Muscle layer of duodenum (tissue), 2 donors: Measurements from ENCODE around the gene ZNF200.
"Not testable (repeated sequence)": the region's sequence is repeated elsewhere in the genome, so short reads cannot be mapped to it uniquely, and the experiment has no call there.

Experiments used
- H3K27ac ChIP-seq: one replicate; pipeline ENCODE4 v1.7.0; 2013; ENCODE audit warnings: mild to moderate bottlenecking, low read length
- H3K27me3 ChIP-seq: one replicate; pipeline ENCODE4 v1.7.0; 2013; ENCODE audit warnings: low read depth, mild to moderate bottlenecking, control low read depth, low read length
- H3K36me3 ChIP-seq, 2 donors: one replicate each; pipeline ENCODE4 v1.7.0; 2013; ENCODE audit warnings: low read length in 2 of 2, control low read depth in 1 of 2, mild to moderate bottlenecking in 1 of 2; ENCODE audit not compliant: insufficient read depth in 2 of 2, control insufficient read depth in 1 of 2
- H3K4me1 ChIP-seq, 2 donors: one replicate each; pipeline ENCODE4 v1.7.0; 2013; ENCODE audit warnings: low read length in 2 of 2, mild to moderate bottlenecking in 2 of 2, control low read depth in 1 of 2, moderate library complexity in 1 of 2; ENCODE audit not compliant: insufficient read depth in 2 of 2, control insufficient read depth in 1 of 2
- H3K4me3 ChIP-seq, 2 donors: one replicate each; pipeline ENCODE4 v1.7.0; 2013; ENCODE audit warnings: low read length in 2 of 2, low read depth in 1 of 2, mild to moderate bottlenecking in 1 of 2
- H3K9me3 ChIP-seq, 2 donors: one replicate each; pipeline ENCODE4 v1.7.0; 2013; ENCODE audit warnings: low read length in 2 of 2, control low read depth in 1 of 2, mild to moderate bottlenecking in 1 of 2; ENCODE audit not compliant: control insufficient read depth in 1 of 2
- donor health status: healthy.

The ZNF200 gene

DNA sequence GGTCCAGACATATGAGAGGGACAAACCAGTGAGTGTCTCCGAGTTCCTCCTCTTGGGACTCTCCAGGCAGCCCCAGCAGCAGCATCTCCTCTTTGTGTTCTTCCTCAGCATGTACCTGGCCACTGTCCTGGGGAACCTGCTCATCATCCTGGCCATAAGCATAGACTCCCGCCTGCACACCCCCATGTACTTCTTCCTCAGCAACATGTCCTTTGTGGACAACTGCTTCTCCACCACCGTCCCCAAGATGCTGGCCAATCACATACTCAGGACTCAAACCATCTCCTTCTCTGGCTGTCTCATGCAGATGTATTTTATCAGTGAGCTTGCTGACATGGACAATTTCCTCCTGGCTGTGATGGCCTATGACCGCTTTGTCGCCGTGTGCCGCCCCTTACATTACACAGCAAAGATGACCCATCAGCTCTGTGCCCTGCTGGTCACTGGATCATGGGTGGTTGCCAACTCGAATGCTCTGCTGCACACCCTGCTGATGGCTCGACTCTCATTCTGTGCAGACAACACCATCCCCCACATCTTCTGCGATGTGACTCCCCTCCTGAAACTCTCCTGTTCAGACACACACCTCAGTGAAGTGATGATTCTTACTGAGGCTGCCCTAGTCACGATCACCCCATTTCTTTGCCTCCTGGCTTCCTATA, 19.2 kb downstream of the ZNF200 start:
- Histone ChIP-seq H3K4me1 (no peaks in the 10 kb centered on the region), H3K9me3 (peaks cover 0 to 8% of the 10 kb centered on the region in 2 donors), H3K27me3 (no peaks in the 10 kb centered on the region), H3K36me3 (no peaks in the 10 kb centered on the region), H3K4me3 (no peak overlapping the region), H3K27ac (no peak overlapping the region)

DNA sequence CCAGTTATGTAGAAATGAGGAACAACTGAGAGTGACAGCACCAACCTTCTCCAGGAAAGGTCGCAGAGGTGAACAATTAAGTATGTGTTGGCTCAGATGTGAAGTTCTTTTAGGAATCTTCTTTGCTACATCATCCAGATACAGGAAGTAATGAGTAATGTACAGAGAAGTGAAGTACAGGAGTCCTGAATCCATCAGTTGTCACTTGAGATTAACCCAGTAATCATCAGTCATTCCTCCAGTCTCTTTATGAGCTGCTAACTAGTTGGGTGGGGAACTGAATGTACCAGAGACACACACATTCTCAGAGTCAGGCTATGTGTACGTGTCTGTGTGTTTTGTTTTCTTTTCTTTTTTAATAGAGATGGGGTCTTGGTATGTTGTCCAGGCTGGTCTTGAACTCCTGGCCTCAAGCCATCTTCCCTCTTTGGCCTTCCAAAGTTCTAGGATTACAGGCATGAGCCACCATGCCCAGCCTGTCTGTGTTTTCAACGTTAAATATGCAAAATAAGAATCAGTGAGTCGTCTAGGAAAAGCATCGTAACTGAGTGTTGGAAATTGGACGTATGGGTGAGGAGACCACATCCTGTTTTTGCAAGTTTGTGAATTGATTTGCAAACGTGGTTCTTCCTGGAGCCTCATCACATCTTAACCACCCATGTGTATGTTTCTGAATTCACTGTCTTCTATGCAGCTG, 19.9 kb downstream of the ZNF200 start:
- H3K36me3 ChIP-seq: no peaks in the 10 kb centered on the region
- no peaks in the 10 kb centered on the region for H3K4me1 ChIP-seq
- H3K4me3 ChIP-seq: no peak overlapping the region
- H3K27ac ChIP-seq: no peak overlapping the region
- peaks cover 0 to 6% of the 10 kb centered on the region in 2 donors for H3K9me3 ChIP-seq
- H3K27me3 ChIP-seq: no peaks in the 10 kb centered on the region

DNA sequence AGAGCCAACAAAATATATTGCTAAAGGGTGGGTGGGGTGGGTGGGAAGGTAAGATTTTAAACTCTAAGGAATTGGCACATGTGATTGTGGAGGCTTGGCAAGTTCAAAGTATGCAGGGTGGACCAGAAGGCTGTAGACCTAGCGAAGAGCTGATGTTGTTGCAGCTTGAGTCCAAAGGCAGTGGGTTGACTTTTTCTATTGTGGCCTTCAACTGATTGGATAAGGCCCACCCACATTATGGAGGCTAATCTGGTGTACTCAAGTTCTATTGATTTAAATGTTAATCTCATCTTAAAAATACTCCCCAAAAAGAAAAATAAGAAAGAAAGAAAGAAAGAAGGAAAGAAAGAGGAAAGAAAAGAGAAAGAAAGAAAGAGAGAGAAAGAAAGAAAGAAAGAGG, 22.4 kb downstream of the ZNF200 start:
- no peaks in the 10 kb centered on the region for H3K27me3 ChIP-seq
- no peak overlapping the region for H3K27ac ChIP-seq
- no peaks in the 10 kb centered on the region for H3K36me3 ChIP-seq
- peaks cover 0 to 2% of the 10 kb centered on the region in 2 donors for H3K9me3 ChIP-seq
- H3K4me3 ChIP-seq: no peak overlapping the region
- H3K4me1 ChIP-seq: no peaks in the 10 kb centered on the region

DNA sequence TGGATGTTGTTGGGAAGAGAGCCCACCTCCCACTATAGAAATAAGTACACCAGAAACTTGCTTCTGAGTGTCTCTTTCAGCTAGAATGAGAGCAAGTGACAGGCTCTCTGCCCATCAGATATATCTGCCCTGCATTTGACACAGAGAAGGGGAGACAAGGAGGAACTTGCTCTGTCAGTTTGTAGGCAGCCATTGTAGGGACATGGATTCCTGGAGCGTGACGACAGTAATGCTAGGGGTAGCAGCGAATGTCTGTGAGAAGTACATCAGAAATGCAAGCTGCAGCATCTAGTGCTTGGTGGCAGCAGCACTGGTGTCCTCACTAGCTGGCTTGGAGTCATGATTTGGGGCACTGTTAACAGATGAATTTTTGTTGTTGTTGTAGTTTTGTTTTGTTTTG, 23.0 kb downstream of the ZNF200 start:
- no peak overlapping the region for H3K4me3 ChIP-seq
- no peaks in the 10 kb centered on the region for H3K27me3 ChIP-seq
- H3K9me3 ChIP-seq: peaks cover 0 to 1% of the 10 kb centered on the region in 2 donors
- H3K27ac ChIP-seq: no peak overlapping the region
- no peaks in the 10 kb centered on the region for H3K4me1 ChIP-seq
- no peaks in the 10 kb centered on the region for H3K36me3 ChIP-seq

DNA sequence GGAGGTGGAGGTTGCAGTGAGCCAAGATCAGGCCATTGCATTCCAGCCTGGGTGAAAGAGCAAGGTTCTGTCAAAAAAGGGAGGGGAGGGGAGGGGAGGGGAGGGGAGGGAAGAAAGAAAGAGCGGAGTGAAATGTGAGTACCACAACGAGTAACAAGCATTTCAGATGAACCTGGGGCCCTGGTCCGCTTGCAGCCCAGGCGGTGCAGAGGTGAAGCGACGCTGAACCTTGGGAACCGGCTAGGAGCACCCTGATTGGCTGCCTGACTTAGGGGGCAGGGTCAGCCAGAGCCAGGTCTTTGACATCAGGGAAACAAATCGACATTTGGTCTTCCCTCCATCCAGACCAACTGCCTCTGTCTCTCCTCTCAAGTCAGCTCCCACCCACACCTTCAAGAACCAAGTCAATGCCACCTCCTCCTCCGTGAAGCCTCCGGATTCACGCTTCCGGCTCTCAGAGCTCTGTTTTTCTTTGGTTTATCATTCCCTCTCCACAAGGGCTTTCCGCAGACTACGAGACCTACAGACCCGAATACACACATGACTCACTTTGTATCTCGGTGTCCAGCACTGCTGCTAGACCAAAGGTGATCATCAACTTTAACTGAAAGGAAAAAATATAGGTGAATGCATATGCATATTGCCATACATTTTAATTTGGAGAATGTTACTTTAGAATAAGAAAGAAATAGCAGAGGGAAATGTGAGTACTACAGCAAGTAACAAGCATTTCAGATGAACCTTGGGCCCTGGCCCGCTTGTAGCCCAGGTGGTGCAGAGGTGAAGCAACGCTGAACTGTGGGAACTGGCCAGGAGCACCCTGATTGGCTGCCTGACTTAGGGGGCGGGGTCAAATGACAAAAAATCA, 27.6 kb downstream of the ZNF200 start:
- Histone ChIP-seq H3K27ac (no peak overlapping the region), H3K36me3 (no peaks in the 10 kb centered on the region), H3K9me3 (peaks cover 0 to 19% of the 10 kb centered on the region in 2 donors), H3K27me3 (no peaks in the 10 kb centered on the region), H3K4me3 (no peak overlapping the region), H3K4me1 (no peaks in the 10 kb centered on the region)

DNA sequence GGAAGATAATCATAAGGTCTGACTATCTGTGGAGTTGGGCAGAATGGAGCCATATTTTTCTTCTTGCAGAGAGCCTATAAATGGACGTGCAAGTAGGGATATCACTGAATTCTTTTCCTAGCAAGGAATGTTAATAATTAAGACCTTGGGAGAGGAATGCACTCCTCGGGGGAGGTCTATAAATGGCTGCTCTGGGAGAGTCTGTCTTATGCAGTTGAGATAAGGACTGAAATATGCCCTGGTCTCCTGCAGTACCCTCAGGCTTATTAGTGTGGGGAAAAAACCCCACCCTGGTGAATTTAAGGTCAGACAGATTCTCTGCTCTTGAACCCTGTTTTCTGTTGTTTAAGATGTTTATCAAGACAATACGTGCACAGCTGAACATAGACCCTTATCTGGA, 29.0 kb downstream of the ZNF200 start:
- not testable (repeated sequence) for H3K4me3 ChIP-seq, H3K27ac ChIP-seq, H3K4me1 ChIP-seq, H3K36me3 ChIP-seq, H3K27me3 ChIP-seq
- H3K9me3 ChIP-seq: peaks cover 0 to 19% of the 10 kb centered on the region in 2 donors

DNA sequence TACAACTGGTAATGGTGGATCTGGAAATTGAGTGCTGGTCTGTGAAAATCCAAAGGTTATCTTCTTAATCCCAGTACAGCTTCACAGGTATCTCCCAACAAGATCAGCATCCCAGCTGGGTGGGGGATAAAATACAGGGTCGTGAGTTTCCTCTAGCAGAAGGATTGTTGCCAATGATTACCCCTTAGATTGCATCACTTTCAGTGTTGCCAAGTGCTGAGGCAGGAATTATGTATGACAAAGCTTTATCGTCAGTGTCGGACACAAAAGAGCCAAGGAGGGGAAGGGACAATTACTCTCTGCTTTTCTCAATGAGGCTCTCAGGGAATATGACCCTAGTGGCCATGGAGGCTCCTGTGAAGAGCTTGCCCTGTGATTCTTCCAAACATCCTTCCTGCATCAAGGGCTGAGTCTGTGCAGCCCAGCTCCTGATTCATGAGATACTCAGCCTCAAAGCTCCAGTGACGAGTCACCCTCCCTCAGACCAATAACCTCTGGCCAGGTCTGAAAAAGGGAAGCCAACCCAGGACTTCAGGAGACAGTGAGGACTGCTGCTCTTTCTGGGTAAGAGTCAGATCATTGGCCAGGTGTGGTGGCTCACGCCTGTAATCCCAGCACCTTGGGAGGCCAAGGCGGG, 31.9 kb downstream of the ZNF200 start:
- Histone ChIP-seq H3K9me3 (peaks cover 0 to 22% of the 10 kb centered on the region in 2 donors), H3K4me1 (no peaks in the 10 kb centered on the region), H3K27me3 (no peaks in the 10 kb centered on the region)

DNA sequence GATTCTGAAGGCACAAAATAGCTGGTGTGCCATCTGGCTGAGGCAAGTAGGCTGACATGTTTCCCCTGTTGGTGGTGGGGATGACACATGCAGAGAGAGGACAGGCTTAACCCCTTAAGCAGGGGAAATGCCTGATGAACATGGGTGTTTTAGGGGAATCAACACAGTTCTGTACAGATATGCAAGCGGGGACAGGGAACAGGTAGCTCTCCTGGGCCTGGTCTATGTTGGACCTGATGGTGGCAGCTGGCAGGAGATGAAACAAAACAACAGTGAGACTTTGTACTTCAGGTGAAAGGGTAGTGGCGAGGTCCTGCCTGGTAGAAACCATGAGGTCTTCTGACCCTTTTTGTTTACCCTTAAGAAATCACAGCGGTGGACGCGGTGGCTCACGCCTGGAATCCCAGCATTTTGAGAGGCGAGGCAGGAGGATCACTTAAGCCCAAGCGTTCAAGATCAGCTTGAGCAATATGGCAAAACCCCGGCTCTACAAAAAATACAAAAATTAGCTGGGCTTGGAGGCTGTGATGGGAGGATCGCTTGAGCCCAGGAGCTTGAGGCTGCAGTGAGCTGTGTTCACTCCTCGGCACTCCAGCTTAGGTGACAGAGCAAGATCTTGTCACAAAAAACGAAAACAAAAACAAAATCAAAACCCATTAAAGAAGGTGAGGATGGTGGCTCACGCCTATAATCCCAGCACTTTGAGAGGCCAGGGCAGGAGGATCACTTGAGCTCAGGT, 36.5 kb downstream of the ZNF200 start:
- Histone ChIP-seq H3K36me3 (no peaks in the 10 kb centered on the region), H3K4me3 (no peak overlapping the region), H3K4me1 (no peaks in the 10 kb centered on the region), H3K9me3 (peaks cover 0 to 4% of the 10 kb centered on the region in 2 donors), H3K27me3 (peaks cover 11% of the 10 kb centered on the region), H3K27ac (no peak overlapping the region)

More for the DNA sequence above, 31.9 kb downstream of the ZNF200 start:
- Histone ChIP-seq H3K4me3 (no peak overlapping the region), H3K36me3 (no peaks in the 10 kb centered on the region), H3K27ac (no peak overlapping the region)

DNA sequence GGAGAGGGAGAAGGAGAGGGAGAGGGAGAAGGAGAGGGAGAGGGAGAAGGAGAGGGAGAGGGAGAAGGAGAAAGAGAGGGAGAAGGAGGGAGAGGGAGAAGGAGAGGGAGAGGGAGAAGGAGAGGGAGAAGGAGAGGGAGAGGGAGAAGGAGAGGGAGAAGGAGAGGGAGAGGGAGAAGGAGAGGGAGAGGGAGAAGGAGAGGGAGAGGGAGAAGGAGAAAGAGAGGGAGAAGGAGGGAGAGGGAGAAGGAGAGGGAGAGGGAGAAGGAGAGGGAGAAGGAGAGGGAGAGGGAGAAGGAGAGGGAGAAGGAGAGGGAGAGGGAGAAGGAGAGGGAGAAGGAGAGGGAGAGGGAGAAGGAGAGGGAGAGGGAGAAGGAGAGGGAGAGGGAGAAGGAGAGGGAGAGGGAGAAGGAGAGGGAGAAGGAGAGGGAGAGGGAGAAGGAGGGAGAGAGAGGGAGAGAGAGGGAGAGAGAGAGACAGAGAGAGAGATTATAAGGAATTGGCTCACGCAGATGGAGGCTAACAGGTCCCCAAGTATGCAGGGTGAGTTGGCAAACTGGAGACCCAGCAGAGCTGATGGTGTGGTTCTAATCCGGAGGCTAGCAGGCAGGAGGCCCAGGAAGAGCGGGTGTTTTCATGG, 37.1 kb downstream of the ZNF200 start:
- not testable (repeated sequence) for H3K36me3 ChIP-seq, H3K9me3 ChIP-seq, H3K4me1 ChIP-seq, H3K4me3 ChIP-seq, H3K27ac ChIP-seq
- peaks cover 16% of the 10 kb centered on the region for H3K27me3 ChIP-seq

DNA sequence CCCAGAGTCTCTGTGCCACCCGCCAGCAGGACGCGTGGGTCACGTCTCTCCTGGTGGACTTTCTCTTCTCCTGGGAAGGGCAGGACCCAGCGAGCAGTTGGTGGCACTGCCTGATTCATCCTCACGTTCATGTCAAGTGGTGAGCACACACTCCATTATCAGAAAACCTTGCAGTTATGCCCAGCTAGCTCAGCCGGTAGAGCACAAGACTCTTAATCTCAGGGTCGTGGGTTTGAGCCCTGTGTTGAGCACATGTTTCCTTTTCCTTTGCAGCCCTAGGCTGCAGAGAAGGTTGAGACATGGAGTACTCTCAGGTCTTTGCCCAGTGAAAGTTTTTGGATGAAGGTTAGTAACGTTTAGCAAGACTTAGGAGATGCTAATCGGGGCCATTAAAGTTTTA, 39.0 kb downstream of the ZNF200 start:
- Histone ChIP-seq H3K27me3 (peaks cover 30% of the 10 kb centered on the region), H3K36me3 (no peaks in the 10 kb centered on the region), H3K9me3 (peaks cover 0 to 4% of the 10 kb centered on the region in 2 donors), H3K27ac (no peak overlapping the region), H3K4me1 (no peaks in the 10 kb centered on the region), H3K4me3 (no peak overlapping the region)
